Psoas muscle (tissue), 8 donors: ENCODE measurements around the gene GNA12. TPM values are rescaled to one million over a fixed set of nuclear protein-coding genes. Genes with fewer than 3 reads are reported as not detected.

Experiments used
- ATAC-seq, 4 donors: fragments of 200-7000 bp; cut with Tn5 transposase; one replicate each; pipeline ENCODE4 v1.9.1; 2020; ENCODE audit warnings: moderate library complexity in 3 of 4, mild to moderate bottlenecking in 2 of 4
- DNase-seq, 2 donors: peaks; one replicate each; pipeline ENCODE4 v3.0.0-alpha.2; 2020
- H3K27ac ChIP-seq: fragments of 200-600 bp; one replicate; pipeline ENCODE4 v1.8.0; 2022
- H3K27me3 ChIP-seq, 3 donors: fragments of 200-600 bp in 1 of 3; one replicate each; pipeline versions ENCODE4 v1.6.1 to v1.8.0; 2013 to 2022; ENCODE audit warnings: low read length in 2 of 3, mild to moderate bottlenecking in 2 of 3, moderate library complexity in 1 of 3; ENCODE audit not compliant: insufficient read depth in 3 of 3
- H3K36me3 ChIP-seq, 2 donors: fragments of 200-600 bp in 1 of 2; one replicate each; pipeline versions ENCODE4 v1.6.1 to v1.8.0; 2013 to 2022; ENCODE audit warnings: low read depth in 1 of 2, mild to moderate bottlenecking in 1 of 2, moderate library complexity in 1 of 2; ENCODE audit not compliant: insufficient read depth in 1 of 2
- H3K4me1 ChIP-seq: fragments of 200-600 bp; one replicate; pipeline ENCODE4 v1.8.0; 2022
- H3K4me3 ChIP-seq: fragments of 200-600 bp; one replicate; pipeline ENCODE4 v1.8.0; 2022; ENCODE audit warnings: mild to moderate bottlenecking
- H3K9me3 ChIP-seq: fragments of 200-600 bp; one replicate; pipeline ENCODE4 v1.8.0; 2022
- CTCF ChIP-seq: fragments of 200-600 bp; IDR thresholded peaks from one replicate; pipeline ENCODE4 v1.8.0; 2022; ENCODE audit warnings: antibody characterized with exemption
- WGBS, 3 donors: extraction: QIAGEN DNeasy Blood & Tissue Kit; methylation state at CpG; one replicate each; pipeline versions ENCODE4 v1.1.6 to v1.1.7; 2013; 5-methylcytosine and 5-hydroxymethylcytosine counted together
- intact Hi-C, 2 donors: fragments of 100-400 bp; cut with DNase I; formaldehyde crosslinking; loops; one replicate each; pipeline versions ENCODE4 v1.11.0 to v1.14.2; 2022
- polyA plus RNA-seq, 3 donors: library from polyadenylated mRNA; stranded (reverse); fragments of 200-250 nt; gene quantifications; one replicate each; pipeline ENCODE4 v1.2.3, GENCODE V29; 2013
- total RNA-seq, 4 donors: library from RNA; stranded (reverse); fragmentation: NEBNext Ultra II Directional in 2 of 4; extraction: Animal tissue kit (Norgen Biotek cat#: 25700) in 2 of 4; gene quantifications; one replicate each; pipeline versions ENCODE4 v1.2.1 to v1.2.4, GENCODE V29; 2021 to 2023
- donor health status: healthy with polysubstance abuse.
- donor health status: DM: no; HTN: no; CAD: no; lungs with moderate emphysema.
- donor health status: Bipolar disorder and iron deficiency.
- donor health status: healthy.
- donor health status: DM: yes; HTN: yes; CAD: no.
- donor health status: DM: no; HTN: no; CAD: no.
- donor health status: DM: no; HTN: no; CAD: no.
- donor health status: DM: yes; HTN: yes; CAD: no.

GNA12 gene
- total and polyA plus RNA-seq, 7 donors, result 7.1 to 20.2 (median 15.4) TPM

DNA sequence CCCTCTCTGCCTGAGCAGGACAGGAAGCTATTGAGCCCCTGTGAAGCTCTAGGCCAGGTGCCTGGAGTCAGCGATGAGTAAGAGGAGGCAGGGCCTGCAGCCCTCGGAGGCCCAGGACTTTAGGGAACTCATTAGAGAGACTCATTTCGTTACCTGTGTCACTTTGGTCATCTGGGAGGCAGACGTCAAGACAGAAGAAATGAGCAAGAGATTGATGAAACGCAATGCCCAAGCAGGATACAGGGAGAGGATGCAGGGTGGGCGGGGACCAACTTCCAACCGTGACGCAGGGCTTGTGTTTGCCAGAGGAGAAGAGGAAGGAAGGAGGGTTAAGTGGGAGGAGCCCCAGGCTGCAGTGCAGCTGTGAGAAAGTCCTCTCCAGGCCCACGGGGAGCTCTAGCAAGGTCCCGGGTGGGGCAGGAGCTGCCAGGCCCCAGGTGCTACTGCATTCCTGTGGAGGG, 26.4 kb upstream of the GNA12 start:
- Histone ChIP-seq H3K36me3 (no peaks in the 10 kb centered on the region), H3K4me1 (no peaks in the 10 kb centered on the region), H3K9me3 (no peaks in the 10 kb centered on the region), H3K4me3 (no peak overlapping the region), H3K27ac (no peak overlapping the region), H3K27me3 (peaks cover 0 to 18% (median 0%) of the 10 kb centered on the region in 3 donors)
- TF ChIP-seq CTCF, result no peak
- 16 to 17% (median 17%) methylated on average over 9 to 10 of the region's 10 CpGs for WGBS, 3 donors
- peak in 3 of 4 donors; percentile 42 to 56 (median 53) for ATAC-seq
- DNase-seq, result peak; percentile 73 to 84
- intact Hi-C loops, result no loop called here

- DNase-seq (no peak), ATAC-seq (no peak)
- intact Hi-C loops, result loop anchor here in 1 of 2 donors (10.0 kb wide), 1 partner anchor 1025 kb away; no protein-coding TSS in a partner anchor
- Histone ChIP-seq H3K4me1 (no peaks in the 10 kb centered on the region), H3K27me3 (peaks cover 0 to 13% (median 3%) of the 10 kb centered on the region in 3 donors), H3K9me3 (no peaks in the 10 kb centered on the region), H3K4me3 (no peak overlapping the region), H3K36me3 (no peaks in the 10 kb centered on the region), H3K27ac (no peak overlapping the region)
- 84 to 90% (median 85%) methylated on average over 14 to 15 of the region's 15 CpGs for WGBS, 3 donors
- TF ChIP-seq CTCF, result no peak
Measured at GRCh38 chr7:2869981-2870380, 25.9 kb upstream of the GNA12 start.

DNA sequence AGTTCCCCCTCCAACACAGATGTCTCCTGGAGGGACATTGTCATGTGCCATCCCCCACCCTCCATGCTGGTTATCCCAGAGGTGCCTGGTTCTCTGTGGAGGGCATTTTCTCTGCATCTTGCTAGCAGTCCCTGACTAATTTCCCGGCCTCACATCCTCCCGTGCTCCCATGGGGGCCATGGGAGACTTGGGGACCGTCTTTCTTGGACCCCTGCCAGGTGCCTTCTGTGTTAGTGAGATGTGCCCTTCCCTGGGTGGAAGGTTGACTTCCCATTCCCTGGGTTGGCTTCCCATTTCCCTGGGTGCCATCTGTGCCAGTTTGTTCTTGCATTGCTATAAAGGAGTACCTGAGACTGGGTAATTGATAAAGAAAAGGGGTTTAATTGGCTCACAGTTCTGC, 22.5 kb upstream of the GNA12 start:
- intact Hi-C loops, result loop anchor here in 1 of 2 donors (10.0 kb wide), 1 partner anchor 1028 kb away; no protein-coding TSS in a partner anchor
- H3K27me3 ChIP-seq, result peaks cover 0 to 13% (median 3%) of the 10 kb centered on the region in 3 donors
- no peak overlapping the region for H3K4me3 ChIP-seq
- H3K27ac ChIP-seq, result no peak overlapping the region
- no peak for DNase-seq
- no peaks in the 10 kb centered on the region for H3K36me3 ChIP-seq
- ATAC-seq, result no peak
- no peak for TF ChIP-seq CTCF
- H3K4me1 ChIP-seq, result peaks cover 15% of the 10 kb centered on the region
- H3K9me3 ChIP-seq, result no peaks in the 10 kb centered on the region
- 15 to 25% (median 20%) methylated on average over 3 of the region's 3 CpGs for WGBS, 3 donors

GRCh38 chr7:2864999-2865670, 21.0 kb upstream of the GNA12 start:
- intact Hi-C loops, result loop anchor here in 1 of 2 donors (10.0 kb wide), 1 partner anchor 1030 kb away; no protein-coding TSS in a partner anchor
- TF ChIP-seq CTCF, result peak; percentile 89
- Histone ChIP-seq H3K27ac (no peak overlapping the region), H3K27me3 (peaks cover 0 to 5% (median 3%) of the 10 kb centered on the region in 3 donors), H3K4me3 (no peak overlapping the region), H3K9me3 (no peaks in the 10 kb centered on the region), H3K4me1 (peaks cover 15% of the 10 kb centered on the region), H3K36me3 (no peaks in the 10 kb centered on the region)
- WGBS, 3 donors, result 51 to 56% (median 52%) methylated on average over 17 of the region's 17 CpGs
- peak in 2 of 4 donors; percentile 37 to 54 for ATAC-seq
- peak; percentile 67 to 76 for DNase-seq
